GM19099 (cell line): ENCODE results near the gene ZKSCAN4.

Experiments used
- POLR2A ChIP-seq: IDR thresholded peaks from 3 replicates; pipeline ENCODE4 v1.6.1; 2011; ENCODE audit warnings: low read depth; ENCODE audit not compliant: insufficient read length; ENCODE audit errors: extremely low read depth

ZKSCAN4 gene

DNA sequence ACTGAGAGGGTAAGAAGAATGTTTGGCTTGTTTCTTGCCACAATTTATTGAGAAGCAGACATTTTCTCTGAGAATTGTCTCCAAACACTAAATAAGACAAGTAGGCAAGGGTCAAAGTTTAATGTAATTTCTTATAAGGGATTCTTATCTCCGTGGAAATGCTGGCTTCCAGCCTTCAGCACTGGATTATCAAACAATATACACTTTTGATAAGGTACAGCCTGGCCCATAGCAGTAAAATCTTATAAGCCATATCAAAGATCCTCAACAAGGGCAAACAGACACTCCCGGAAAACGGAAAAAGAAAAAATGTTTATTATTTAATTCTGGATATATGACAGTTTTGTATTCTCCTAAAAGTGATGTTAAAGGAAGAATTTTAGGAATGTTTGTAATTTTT, 45.5 kb downstream of the ZKSCAN4 start:
- no peak for TF ChIP-seq POLR2A

DNA sequence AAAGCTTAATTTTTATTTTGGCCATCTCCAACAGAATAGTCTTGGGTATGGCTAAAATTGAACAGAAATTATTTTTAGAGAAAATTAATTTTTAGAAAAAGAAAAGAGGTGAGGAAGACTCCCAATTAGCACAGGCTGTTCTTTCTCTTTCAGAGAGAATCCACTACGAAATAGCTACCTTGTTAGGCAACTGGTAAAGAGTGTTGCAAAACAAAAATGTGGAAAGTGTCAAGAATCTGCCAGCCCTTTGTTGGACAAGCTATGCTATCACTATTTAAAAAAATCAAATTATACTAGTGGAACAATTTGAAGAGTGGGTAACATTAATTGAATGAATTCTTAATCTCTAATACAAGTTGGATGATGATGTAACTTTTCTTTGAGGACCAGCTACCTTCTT, 46.2 kb downstream of the ZKSCAN4 start:
- TF ChIP-seq POLR2A, result no peak

DNA sequence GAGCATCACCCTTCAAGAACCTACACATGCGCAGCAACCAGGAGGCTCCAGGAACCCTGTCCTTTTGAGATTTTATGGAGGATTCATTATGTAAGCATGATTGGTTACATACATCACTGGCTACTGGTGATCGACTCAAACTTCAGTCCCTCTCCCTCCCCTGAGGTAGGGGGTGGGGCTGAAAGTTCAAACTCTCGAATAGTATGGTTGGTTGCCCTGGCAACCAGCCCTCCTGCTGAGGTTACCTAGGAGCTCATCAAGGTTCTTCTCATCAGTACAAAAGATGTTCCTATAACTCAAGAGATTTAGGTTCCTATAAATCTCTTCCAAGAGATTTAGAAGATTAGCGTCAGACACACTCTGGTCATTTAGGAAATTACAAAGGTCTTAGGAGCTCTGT, 48.9 kb downstream of the ZKSCAN4 start:
- no peak for TF ChIP-seq POLR2A

DNA sequence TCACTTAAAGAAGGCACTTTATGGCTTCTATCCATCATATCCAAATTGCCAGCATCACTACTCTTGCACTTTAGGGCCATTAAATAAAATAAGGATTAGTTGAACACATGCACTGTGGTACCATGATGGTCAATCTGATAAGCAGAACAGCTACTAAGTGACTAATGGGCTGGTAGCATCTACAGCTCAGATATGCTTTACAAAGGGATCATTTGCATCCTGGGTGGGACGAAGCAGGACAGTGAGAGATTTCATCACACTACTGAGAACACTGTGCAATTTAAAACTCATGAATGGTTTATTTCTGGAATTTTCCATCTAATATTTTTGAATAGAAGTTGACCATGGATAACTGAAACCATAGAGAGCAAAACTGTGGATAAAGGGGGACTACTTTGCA, 52.0 kb downstream of the ZKSCAN4 start:
- no peak for TF ChIP-seq POLR2A
